H1 (cell line): ENCODE measurements around the gene TTC32. TPM values are rescaled to one million over a fixed set of nuclear protein-coding genes. Genes with fewer than 3 reads are reported as not detected.

Source experiments
- BACH1 ChIP-seq: IDR thresholded peaks from 2 replicates; pipeline ENCODE4 v1.6.1; 2012; ENCODE audit warnings: low read length, improper control_type of control experiment
- CHD2 ChIP-seq: IDR thresholded peaks from 2 replicates; pipeline ENCODE4 v1.6.1; 2012; ENCODE audit warnings: low read length, improper control_type of control experiment
- GABPA ChIP-seq: IDR thresholded peaks from 2 replicates; pipeline ENCODE4 v1.6.1; 2011; ENCODE audit warnings: mild to moderate bottlenecking, low read length, moderate library complexity, borderline replicate concordance; ENCODE audit not compliant: insufficient read depth
- KDM4A ChIP-seq: IDR thresholded peaks from one replicate; pipeline ENCODE4 v1.7.1; 2012; ENCODE audit warnings: low read depth, mild to moderate bottlenecking, moderate library complexity, low read length, inconsistent platforms; ENCODE audit not compliant: severe bottlenecking
- NRF1 ChIP-seq: IDR thresholded peaks from 2 replicates; pipeline ENCODE4 v1.6.1; 2011; ENCODE audit warnings: mild to moderate bottlenecking, low read depth, low read length, improper control_type of control experiment
- PHF8 ChIP-seq: fragments of 200-600 bp; sonication (generic); conservative IDR thresholded peaks from 2 replicates; pipeline ENCODE4 v1.7.1; 2012; ENCODE audit warnings: low read depth, mild to moderate bottlenecking, inconsistent platforms, low read length, moderate library complexity
- SIRT6 ChIP-seq: IDR thresholded peaks from one replicate; pipeline ENCODE4 v1.7.1; 2012; ENCODE audit warnings: low read length, inconsistent platforms
- TCF12 ChIP-seq: IDR thresholded peaks from 2 replicates; pipeline ENCODE4 v1.6.1; 2011; ENCODE audit warnings: low read depth, mild to moderate bottlenecking, low read length
- polyA plus RNA-seq, 7 experiments: library from polyadenylated mRNA; depleted of rRNA in 3 of 7; stranded (reverse) in 5 of 7; unstranded in 2 of 7; fragments of >200 nt in 5 of 7; fragments of 200-250 nt in 2 of 7; gene quantifications; 1 replicate in 5 of 7; 2 replicates in 1 of 7; 4 replicates in 1 of 7; pipeline versions ENCODE4 v1.2.1 to v1.2.3, GENCODE V29; 2011 to 2013; ENCODE audit warnings: missing spikeins in 2 of 7, mixed read lengths in 2 of 7
- total RNA-seq: library from RNA; stranded (reverse); fragmentation: NEBNext Ultra II Directional; extraction: Animal tissue kit (Norgen Biotek cat#: 25700); gene quantifications from 2 replicates; pipeline ENCODE4 v1.2.1, GENCODE V29; 2021

TTC32 gene
- total and polyA plus RNA-seq, 2 of the 8 experiments (the other 6 are each of a cell fraction or from before 2014, with no cell fraction given), result 6.8 to 8.7 TPM

- TF ChIP-seq CHD2 (no peak), PHF8 (no peak), TCF12 (no peak), SIRT6 (no peak), BACH1 (no peak), NRF1 (no peak), KDM4A (no peak), GABPA (no peak)
- TF ChIP-seq, all 59 proteins: peak for 0
Measured at GRCh38 chr2:19882286-19882685, 19.5 kb downstream of the TTC32 start (continued).
